ENCODE measurements around the gene GPAM. TPM values are rescaled to one million over a fixed set of nuclear protein-coding genes. Genes with fewer than 3 reads are reported as not detected.

Gene GPAM
- total and polyA plus RNA-seq, 2 experiments from 2014 or later = 4.9 to 12.5 TPM

DNA sequence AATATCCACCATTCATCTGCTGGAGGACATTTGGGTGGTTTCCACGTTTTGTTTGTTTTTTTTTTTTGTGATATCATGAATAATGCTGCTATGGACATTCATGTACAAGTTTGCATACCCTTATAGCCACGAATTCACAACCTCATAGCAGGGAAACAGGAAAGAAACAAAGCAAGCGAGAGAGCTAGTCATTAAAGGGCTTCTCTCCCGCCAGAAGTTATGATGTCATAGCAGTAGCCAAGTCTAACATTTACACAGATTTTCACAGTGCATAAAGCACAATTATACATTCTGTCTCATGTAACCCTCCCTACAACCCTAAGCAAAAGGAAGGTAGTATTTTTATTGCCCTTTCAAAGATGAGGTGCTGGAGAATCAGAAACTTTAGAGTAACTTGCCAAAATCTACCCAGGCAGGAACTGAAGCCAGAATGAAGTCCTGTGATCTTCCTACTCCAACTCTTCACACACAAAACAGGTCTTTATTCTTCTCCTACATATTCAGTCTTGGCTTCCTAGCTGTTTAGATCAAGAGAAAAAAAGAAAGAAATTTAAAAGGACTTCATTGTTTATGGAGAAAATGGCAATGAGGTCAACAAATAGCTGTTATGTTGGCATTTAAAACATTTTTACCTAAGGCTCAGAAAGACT lies 33.9 kb upstream of the GPAM start:
- no peak for TF ChIP-seq EZH2 (IDR thresholded peaks at IDR 0.05; ENCODE audit: insufficient read depth, poor library complexity, severe bottlenecking)
- no peak for TF ChIP-seq EZH2phosphoT487 (IDR thresholded peaks at IDR 0.05; ENCODE audit: insufficient read depth, low read depth)
- Histone ChIP-seq H3F3A (ENCODE audit: insufficient read depth) (no peaks in the 10 kb centered on the region), H4K20me1 (ENCODE audit: insufficient read depth) (no peaks in the 10 kb centered on the region), H3K9me2 (ENCODE audit: insufficient read depth) (no peaks in the 10 kb centered on the region), H3K27me3 (replicated peaks; ENCODE audit: insufficient read depth) (no peaks in the 10 kb centered on the region), H3K4me3 (no peak overlapping the region), H3K79me2 (ENCODE audit: insufficient read depth) (no peaks in the 10 kb centered on the region), H3K4me2 (ENCODE audit: unreplicated experiment) (no peak overlapping the region), H3K4me1 (ENCODE audit: insufficient read depth) (peaks cover 5% of the 10 kb centered on the region; the same call in 1 of the 2 replicates), H2AFZ (no peak overlapping the region), H3K9ac (no peak overlapping the region), H3K27ac (no peak overlapping the region), H3K36me3 (ENCODE audit: low read depth) (no peaks in the 10 kb centered on the region), H3K9me3 (ENCODE audit: low read depth) (no peaks in the 10 kb centered on the region)
- no peak for DNase-seq
- WGBS, 2 experiments (ENCODE audit: low coverage in 1 of 2, low lambda C conversion rate in 2 of 2, missing lambda C conversion rate in 2 of 2) = 53 to 54% methylated on average over 4 of the region's 4 CpGs
- in situ Hi-C loops (cut with MboI) = no loop called here

DNA sequence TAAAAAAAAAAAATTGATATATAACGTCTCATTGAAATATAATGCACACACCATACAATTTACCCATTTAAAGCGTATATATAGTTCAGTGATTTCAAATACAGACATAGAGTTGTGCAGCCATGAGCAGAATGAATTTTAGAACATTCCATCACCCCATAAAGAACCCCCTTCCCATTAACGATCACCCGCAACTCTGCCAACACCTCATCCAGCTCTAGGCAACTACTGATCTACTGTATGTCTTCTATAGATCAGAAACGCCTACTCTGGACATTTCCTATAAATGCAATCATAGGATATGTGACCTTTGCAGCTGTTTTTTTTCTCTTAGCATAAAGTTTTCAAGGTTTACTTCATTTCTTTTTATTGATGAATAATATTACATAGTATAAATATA lies 33.4 kb upstream of the GPAM start:
- in situ Hi-C loops (cut with MboI) = no loop called here
- no peak overlapping the region for H3K4me2 ChIP-seq (ENCODE audit: unreplicated experiment)
- WGBS, 2 experiments (ENCODE audit: low coverage in 1 of 2, low lambda C conversion rate in 2 of 2, missing lambda C conversion rate in 2 of 2) = 93 to 96% methylated on average over 5 of the region's 5 CpGs
- TF ChIP-seq EZH2 (IDR thresholded peaks at IDR 0.05; ENCODE audit: insufficient read depth, poor library complexity, severe bottlenecking) (no peak), EZH2phosphoT487 (IDR thresholded peaks at IDR 0.05; ENCODE audit: insufficient read depth, low read depth) (no peak)
- no peak for DNase-seq
- H3K9ac ChIP-seq = no peak overlapping the region
- H3K4me1 ChIP-seq (ENCODE audit: insufficient read depth) = peaks cover 5% of the 10 kb centered on the region; the same call in 1 of the 2 replicates
- H2AFZ ChIP-seq = no peak overlapping the region
- no peaks in the 10 kb centered on the region for H3K9me3 ChIP-seq (ENCODE audit: low read depth)
- no peaks in the 10 kb centered on the region for H3K9me2 ChIP-seq (ENCODE audit: insufficient read depth)
- H3K36me3 ChIP-seq (ENCODE audit: low read depth) = no peaks in the 10 kb centered on the region
- H3K79me2 ChIP-seq (ENCODE audit: insufficient read depth) = no peaks in the 10 kb centered on the region
- no peak overlapping the region for H3K27ac ChIP-seq
- H4K20me1 ChIP-seq (ENCODE audit: insufficient read depth) = no peaks in the 10 kb centered on the region
- H3K4me3 ChIP-seq = no peak overlapping the region
- no peaks in the 10 kb centered on the region for H3F3A ChIP-seq (ENCODE audit: insufficient read depth)
- no peaks in the 10 kb centered on the region for H3K27me3 ChIP-seq (replicated peaks; ENCODE audit: insufficient read depth)

DNA sequence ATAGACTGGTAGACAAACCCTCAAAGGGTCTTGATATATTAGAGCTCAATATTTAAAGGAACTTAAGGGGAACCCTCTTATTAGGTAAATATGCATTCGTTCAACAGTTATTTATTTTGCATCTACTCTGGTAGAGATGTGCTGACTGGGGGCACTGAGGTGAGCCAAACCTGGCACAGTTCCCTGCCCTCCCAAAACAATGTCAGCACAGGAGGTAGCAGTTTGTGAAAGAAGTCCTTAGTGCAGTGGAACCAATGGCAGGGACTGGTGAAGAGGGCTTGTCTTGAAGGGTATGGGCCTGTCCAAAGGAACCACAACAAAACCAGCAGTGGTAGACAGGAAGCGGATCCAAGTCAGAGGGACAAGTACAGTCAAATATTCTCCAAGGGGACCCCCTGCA lies 32.6 kb upstream of the GPAM start:
- H3K4me1 ChIP-seq (ENCODE audit: insufficient read depth) = peaks cover 5% of the 10 kb centered on the region; the same call in 1 of the 2 replicates
- H3K27me3 ChIP-seq (replicated peaks; ENCODE audit: insufficient read depth) = no peaks in the 10 kb centered on the region
- H3F3A ChIP-seq (ENCODE audit: insufficient read depth) = no peaks in the 10 kb centered on the region
- no peak overlapping the region for H3K9ac ChIP-seq
- 96 to 100% methylated on average over 2 of the region's 2 CpGs for WGBS, 2 experiments (ENCODE audit: low coverage in 1 of 2, low lambda C conversion rate in 2 of 2, missing lambda C conversion rate in 2 of 2)
- DNase-seq = no peak
- H3K4me2 ChIP-seq (ENCODE audit: unreplicated experiment) = no peak overlapping the region
- no peaks in the 10 kb centered on the region for H4K20me1 ChIP-seq (ENCODE audit: insufficient read depth)
- TF ChIP-seq EZH2 (IDR thresholded peaks at IDR 0.05; ENCODE audit: insufficient read depth, poor library complexity, severe bottlenecking) (no peak), EZH2phosphoT487 (IDR thresholded peaks at IDR 0.05; ENCODE audit: insufficient read depth, low read depth) (no peak)
- H3K36me3 ChIP-seq (ENCODE audit: low read depth) = no peaks in the 10 kb centered on the region
- H3K9me2 ChIP-seq (ENCODE audit: insufficient read depth) = no peaks in the 10 kb centered on the region
- H3K27ac ChIP-seq = no peak overlapping the region
- H2AFZ ChIP-seq = no peak overlapping the region
- H3K79me2 ChIP-seq (ENCODE audit: insufficient read depth) = no peaks in the 10 kb centered on the region
- in situ Hi-C loops (cut with MboI) = no loop called here
- no peaks in the 10 kb centered on the region for H3K9me3 ChIP-seq (ENCODE audit: low read depth)
- no peak overlapping the region for H3K4me3 ChIP-seq

DNA sequence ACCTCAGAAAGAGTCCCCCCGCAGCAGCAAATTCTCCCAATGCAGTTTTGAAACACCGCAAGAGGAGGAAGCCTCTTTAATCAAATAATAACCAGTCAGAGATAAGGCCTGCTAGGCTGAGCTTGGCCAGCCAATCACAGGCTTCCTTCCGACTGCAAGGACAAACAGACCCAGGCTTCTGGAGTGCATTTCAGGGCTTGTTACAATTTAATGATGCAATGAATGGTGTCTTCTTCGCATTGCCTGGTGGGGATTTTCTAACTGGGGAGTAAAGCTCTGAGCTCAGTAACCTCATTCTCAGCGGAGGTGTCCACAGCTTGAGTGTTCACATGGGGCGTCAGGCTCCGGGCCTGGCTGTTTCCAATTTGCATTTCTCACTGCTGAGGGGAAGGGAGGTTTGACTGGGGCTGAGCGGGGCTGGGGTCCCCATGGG lies 31.8 kb upstream of the GPAM start:
- Histone ChIP-seq H3K9me3 (ENCODE audit: low read depth) (no peaks in the 10 kb centered on the region), H3K27me3 (replicated peaks; ENCODE audit: insufficient read depth) (no peaks in the 10 kb centered on the region), H3K79me2 (ENCODE audit: insufficient read depth) (no peaks in the 10 kb centered on the region), H2AFZ (no peak overlapping the region), H3F3A (ENCODE audit: insufficient read depth) (no peaks in the 10 kb centered on the region), H3K36me3 (ENCODE audit: low read depth) (no peaks in the 10 kb centered on the region), H3K27ac (no peak overlapping the region), H3K4me1 (ENCODE audit: insufficient read depth) (peaks cover 5% of the 10 kb centered on the region; the same call in 1 of the 2 replicates), H3K9me2 (ENCODE audit: insufficient read depth) (no peaks in the 10 kb centered on the region), H4K20me1 (ENCODE audit: insufficient read depth) (no peaks in the 10 kb centered on the region), H3K9ac (no peak overlapping the region), H3K4me2 (ENCODE audit: unreplicated experiment) (no peak overlapping the region), H3K4me3 (no peak overlapping the region)
- DNase-seq = no peak
- in situ Hi-C loops (cut with MboI) = no loop called here
- WGBS, 2 experiments (ENCODE audit: low coverage in 1 of 2, low lambda C conversion rate in 2 of 2, missing lambda C conversion rate in 2 of 2) = 89 to 92% methylated on average over 8 of the region's 8 CpGs
- TF ChIP-seq EZH2 (IDR thresholded peaks at IDR 0.05; ENCODE audit: insufficient read depth, poor library complexity, severe bottlenecking) = no peak

All from GM23248 (cell line).